GM19099 (cell line): ENCODE data around the gene SLC15A3.

Source experiments
- POLR2A ChIP-seq: IDR thresholded peaks from 3 replicates; pipeline ENCODE4 v1.6.1; 2011; ENCODE audit warnings: low read depth; ENCODE audit not compliant: insufficient read length; ENCODE audit errors: extremely low read depth

SLC15A3 gene

DNA sequence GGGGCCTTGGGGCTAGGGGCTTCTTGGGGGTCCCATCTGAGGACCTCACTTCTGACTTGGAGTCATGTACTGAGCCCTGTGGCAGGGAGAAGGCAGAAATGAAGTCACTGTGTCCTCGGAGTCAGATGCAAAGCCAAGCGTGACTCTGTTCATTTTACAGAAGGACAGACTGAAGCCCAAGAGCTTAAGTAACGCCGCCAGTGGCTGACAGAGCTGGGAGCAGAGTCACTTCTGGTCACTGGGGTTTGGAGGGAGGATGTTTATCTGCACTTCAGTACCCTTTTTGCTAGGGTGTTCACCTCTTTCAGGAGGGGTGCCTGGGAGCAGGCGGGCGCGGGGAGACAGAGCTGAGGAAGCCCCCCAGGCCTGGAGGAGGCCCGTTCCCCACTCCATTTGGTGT, 30.2 kb upstream of the SLC15A3 start:
- TF ChIP-seq POLR2A, result no peak

DNA sequence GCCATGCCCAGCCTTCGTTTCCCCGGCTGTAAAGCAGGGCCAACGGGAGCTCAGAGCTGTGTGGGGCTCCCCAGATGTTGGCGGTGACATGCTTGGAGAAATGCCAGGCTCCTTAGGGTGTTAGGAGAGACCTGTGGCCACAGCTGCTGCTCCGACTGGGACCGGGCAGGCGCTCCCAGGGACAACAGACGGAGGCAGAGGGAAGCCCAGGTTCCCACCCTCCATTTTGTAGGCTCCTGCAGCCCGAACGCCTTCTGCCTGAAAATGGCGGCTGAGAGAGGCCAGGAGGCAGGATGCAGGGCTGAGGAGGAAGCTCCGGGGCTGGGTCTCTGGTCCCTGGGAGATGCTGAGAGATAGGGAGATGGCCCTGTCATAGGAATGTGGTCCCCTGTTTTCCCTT, 29.5 kb upstream of the SLC15A3 start:
- TF ChIP-seq POLR2A, result no peak

GRCh38 chr11:60978546-60979380, 26.8 kb upstream of the SLC15A3 start:
- no peak for TF ChIP-seq POLR2A

DNA sequence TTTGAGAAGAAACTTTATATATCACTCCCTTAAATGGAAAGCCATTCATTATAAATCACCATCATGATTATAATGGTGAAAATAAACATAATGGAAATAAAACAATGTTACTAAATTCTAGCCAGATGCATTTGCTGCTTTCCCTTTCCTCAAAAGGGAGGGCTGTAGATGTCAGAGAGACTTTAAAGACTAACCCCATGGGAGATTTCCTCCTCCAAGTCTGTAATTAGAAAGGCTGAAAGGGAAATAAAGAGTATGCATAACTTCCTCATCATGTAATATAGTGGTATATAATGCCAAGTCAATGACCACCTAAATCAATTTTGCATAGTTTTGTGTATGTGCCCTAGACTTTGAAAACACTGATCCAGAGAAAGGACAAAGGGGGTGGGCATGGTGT, 25.9 kb upstream of the SLC15A3 start:
- no peak for TF ChIP-seq POLR2A

DNA sequence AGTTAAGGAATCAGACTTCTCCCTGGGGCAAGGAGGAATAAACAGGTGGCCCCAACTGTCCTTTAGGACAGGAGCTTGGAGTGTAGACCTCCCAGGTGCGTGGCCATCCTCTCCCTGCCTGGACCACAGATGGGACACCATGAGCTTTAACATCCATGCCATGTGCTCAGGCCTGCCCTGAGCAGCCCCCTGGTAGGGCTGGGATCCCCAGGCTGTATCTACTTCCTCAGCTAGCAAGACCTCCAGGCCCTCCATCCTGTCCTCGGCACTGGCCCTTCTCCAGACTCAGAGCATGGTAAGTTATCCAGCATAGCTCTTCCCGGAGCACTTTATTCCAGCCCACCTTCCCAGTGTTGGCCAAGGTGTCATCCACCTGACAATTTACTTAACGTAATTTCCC, 25.2 kb upstream of the SLC15A3 start:
- no peak for TF ChIP-seq POLR2A

GRCh38 chr11:60974726-60975125, 22.8 kb upstream of the SLC15A3 start:
- no peak for TF ChIP-seq POLR2A

- no peak for TF ChIP-seq POLR2A
Measured at GRCh38 chr11:60973699-60974098, 21.7 kb upstream of the SLC15A3 start.

GRCh38 chr11:60972182-60973030, 20.4 kb upstream of the SLC15A3 start:
- TF ChIP-seq POLR2A, result no peak

DNA sequence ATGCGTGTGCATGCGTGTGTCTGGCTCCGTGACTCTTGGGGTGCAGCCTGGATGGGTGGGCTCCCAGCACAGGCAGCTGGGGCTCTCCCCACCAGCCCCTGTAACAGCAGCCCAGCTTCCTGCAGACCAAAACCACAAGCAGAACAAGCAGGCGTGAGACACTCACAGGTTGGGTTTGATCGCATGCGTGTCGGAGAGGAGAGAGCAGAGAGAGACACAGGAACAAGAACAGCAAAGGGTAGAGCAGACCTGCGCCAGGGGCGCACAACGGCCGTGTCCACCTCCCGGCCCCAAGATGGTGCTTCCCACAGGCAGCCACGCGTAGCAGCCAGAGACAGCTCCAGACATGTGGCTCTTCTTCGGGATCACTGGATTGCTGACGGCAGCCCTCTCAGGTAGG, 19.5 kb upstream of the SLC15A3 start, which contains the start of gene CD6:
Gene CD6, plus strand, starts transcription at position 161 of the 400 bp plus-strand sequence. Its CDS starts 186 bp downstream, at position 347.
- no peak for TF ChIP-seq POLR2A

DNA sequence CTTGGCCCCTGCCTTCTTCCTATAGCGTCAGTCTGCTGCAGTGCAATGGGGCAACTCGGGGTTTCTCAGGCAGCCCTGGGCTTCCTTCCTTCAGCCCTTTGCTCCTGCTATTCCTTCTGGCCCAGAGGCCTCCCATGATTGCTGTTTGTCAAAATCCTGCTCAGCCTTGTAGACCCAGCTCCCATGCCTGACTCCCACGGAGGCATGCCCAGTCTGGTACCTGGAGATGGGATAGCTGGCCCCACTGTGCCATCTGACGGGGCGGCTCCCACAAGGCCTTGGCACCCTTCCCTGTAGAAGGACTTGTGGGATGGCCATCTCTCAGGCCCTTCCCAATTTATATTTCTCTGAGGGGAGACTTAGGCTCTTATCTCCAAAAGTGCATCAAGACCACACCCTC, 18.9 kb upstream of the SLC15A3 start:
- no peak for TF ChIP-seq POLR2A

DNA sequence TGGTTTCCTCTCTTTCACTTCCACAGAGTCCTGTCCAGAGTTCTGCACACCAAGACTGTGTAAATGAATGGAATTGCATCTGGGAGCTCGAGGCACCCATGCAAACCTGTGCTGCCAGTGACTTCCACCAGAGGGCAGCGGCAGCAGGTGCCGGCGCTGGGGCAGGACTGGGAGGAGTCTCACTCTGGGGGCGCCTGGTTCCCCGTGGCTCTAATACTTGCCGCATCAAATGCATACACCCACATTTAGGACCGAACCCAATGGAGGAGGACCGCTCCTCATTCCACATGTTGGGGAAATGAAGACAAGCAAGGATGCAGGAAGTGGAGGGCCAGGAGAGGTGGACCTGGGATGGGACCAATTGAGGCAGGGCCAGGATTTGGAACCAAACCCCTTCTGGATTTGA, 18.4 kb upstream of the SLC15A3 start:
- TF ChIP-seq POLR2A, result no peak

DNA sequence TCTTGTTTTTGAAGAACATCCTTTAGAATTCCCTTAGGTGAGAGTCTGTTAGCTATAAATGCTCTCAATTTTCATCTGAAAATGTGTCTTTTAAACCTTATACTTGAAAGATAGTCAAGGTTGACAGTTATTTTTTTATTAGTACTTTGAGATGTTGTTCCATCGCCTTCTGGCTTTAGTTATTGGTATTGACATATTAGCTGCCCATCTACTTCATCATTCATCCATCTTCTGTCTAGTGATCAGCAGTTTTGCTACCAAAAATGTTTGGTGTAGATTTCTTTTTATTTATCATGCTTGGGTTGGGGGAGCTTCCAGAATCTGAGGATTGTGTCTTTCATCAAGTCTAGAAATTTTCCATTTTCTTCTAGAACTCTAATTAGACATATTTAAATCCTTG, 16.2 kb upstream of the SLC15A3 start:
- no peak for TF ChIP-seq POLR2A

DNA sequence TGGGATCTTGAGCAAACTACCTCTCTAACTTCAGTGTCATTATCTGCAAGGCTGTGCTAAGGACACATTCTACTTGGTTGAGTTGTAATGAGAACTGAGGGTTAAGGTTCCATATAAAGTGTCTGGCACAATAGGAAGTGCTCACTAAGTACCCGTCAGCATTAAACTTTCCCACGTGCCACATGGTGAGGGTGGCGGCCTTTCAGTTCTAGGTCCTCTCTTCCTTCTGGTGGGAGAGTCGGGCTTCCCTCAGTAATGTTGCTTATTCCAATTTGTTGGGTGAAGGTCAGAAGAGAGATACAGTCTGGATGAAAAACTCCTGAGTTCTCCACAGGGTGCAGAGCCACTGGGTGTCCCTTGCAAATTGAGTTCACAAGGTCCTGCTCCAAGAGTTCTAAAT, 14.9 kb upstream of the SLC15A3 start:
- TF ChIP-seq POLR2A, result no peak

DNA sequence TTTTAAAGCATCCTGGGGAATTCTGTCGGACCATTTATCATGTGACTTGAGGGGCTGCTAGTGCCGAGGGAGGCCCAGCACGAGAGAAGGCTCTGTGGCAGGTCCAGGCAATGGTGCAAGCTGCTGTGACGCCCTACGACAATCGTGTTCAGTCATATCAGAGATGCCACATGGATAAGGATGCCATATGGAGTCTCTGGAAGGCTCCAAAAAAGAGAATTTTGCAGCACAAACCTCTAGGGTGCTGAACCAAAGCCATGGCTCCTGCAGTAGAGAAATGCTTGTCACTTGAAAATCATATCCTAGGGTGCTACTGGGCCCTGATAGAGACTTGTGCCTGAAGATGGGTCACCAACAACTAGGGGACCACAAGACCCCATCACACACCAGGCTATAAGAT, 12.8 kb upstream of the SLC15A3 start:
- no peak for TF ChIP-seq POLR2A

DNA sequence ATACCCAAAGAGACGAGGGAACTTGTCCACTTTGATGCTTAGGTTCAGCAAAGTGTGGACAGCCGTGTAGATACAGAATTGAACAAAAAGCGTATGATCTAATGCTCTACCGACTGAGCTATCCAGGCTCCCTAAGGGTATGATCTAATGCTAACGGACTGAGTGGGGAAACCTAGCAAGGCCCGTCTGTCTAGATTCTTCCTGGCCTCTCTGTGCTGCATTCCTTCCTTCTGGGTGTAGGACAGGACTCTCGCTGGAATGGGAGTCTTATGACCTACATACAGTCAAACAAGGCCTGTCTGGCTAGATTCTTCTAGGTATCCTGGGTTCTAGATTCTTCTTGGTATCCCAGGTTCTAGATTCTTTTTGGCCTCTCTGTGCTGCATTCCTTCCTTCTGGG, 8.4 kb upstream of the SLC15A3 start:
- no peak for TF ChIP-seq POLR2A

DNA sequence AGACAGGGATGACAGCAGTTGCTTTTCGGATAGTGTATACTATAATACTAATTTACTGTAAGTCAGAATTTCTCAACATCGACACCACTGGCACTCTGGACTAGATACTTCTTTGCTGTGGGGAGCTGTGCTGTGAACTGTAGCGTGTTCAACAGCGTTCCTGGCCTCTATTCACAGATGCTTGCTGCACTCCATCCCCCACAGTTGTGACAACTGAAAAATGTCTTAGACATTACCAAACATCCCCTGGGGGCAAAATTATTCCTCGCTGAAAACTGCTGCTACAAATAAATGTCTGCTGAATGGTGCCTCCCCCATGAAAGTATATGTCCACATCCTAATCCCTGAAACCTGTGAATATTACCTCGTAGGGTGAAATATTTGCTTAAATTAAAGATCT, 7.5 kb upstream of the SLC15A3 start:
- TF ChIP-seq POLR2A, result no peak
